ENCODE data around the gene MAPK1IP1L.

The MAPK1IP1L gene

GRCh38 chr14:55053500-55053899 is 2.1 kb downstream of the MAPK1IP1L start:
- H3K18ac ChIP-seq (ENCODE audit: low read length) = no peak overlapping the region
- no peak overlapping the region for H2BK12ac ChIP-seq (ENCODE audit: low read length)
- H3K9me3 ChIP-seq (replicated peaks in 1 of 2; ENCODE audit: control insufficient read depth in 2 of 2, insufficient read depth in 1 of 2, low read depth in 1 of 2, low read length in 2 of 2) = peaks cover 2 to 40% of the 10 kb centered on the region in 2 donors
- H3K9ac ChIP-seq (ENCODE audit: low read depth, low read length, poor library complexity) = no peak overlapping the region
- DNase-seq (ENCODE audit: low spot score) = no peak
- H3K4me1 ChIP-seq (ENCODE audit: control insufficient read depth in 2 of 2, insufficient read depth in 1 of 2, low read depth in 1 of 2, low read length in 2 of 2) = peaks cover 6 to 12% of the 10 kb centered on the region in 2 donors
- no peak overlapping the region for H3K23ac ChIP-seq (ENCODE audit: low read depth, low read length, poor library complexity)
- H2AFZ ChIP-seq (ENCODE audit: low read length) = no peak overlapping the region
- no peak overlapping the region for H2BK5ac ChIP-seq (ENCODE audit: low read length)
- peaks cover 6 to 59% of the 10 kb centered on the region in 2 donors for H3K36me3 ChIP-seq (replicated peaks in 1 of 2; ENCODE audit: control insufficient read depth in 2 of 2, insufficient read depth in 2 of 2, low read length in 2 of 2)
- H3K4me2 ChIP-seq (ENCODE audit: insufficient read depth, low read length, poor library complexity, severe bottlenecking) = no peak overlapping the region
- H4K91ac ChIP-seq (ENCODE audit: low read depth, low read length, poor library complexity) = no peak overlapping the region
- no CpG with 5 or more reads among the region's 7 CpGs for WGBS, 2 donors (ENCODE audit: extremely low coverage in 2 of 2, insufficient read length in 2 of 2, insufficient replicate concordance in 1 of 2)
- H2AK5ac ChIP-seq (ENCODE audit: low read depth, low read length) = no peak overlapping the region
- no peak overlapping the region for H2BK120ac ChIP-seq (ENCODE audit: low read depth, low read length)
- H4K8ac ChIP-seq (ENCODE audit: low read depth, low read length) = no peak overlapping the region
- H2BK15ac ChIP-seq (ENCODE audit: low read length) = no peak overlapping the region
- no peak overlapping the region for H3K14ac ChIP-seq (ENCODE audit: low read length)
- H3K4ac ChIP-seq (ENCODE audit: low read length) = no peak overlapping the region
- H3K27ac ChIP-seq (replicated peaks; ENCODE audit: low read length) = no peak overlapping the region
- no peaks in the 10 kb centered on the region for H3K27me3 ChIP-seq (ENCODE audit: control insufficient read depth in 3 of 3, insufficient read depth in 3 of 3, low read depth in 1 of 3, low read length in 3 of 3)
- H3K4me3 ChIP-seq (ENCODE audit: low read length in 2 of 2) = peak overlapping the region in 1 of 2 donors; percentile 99
- peaks cover 6% of the 10 kb centered on the region for H3K79me1 ChIP-seq (ENCODE audit: low read depth, low read length)

GRCh38 chr14:55054098-55054497 is 2.7 kb downstream of the MAPK1IP1L start:
- Histone ChIP-seq H2AK5ac (ENCODE audit: low read depth, low read length) (no peak overlapping the region), H3K9me3 (replicated peaks in 1 of 2; ENCODE audit: control insufficient read depth in 2 of 2, insufficient read depth in 1 of 2, low read depth in 1 of 2, low read length in 2 of 2) (peaks cover 2 to 44% of the 10 kb centered on the region in 2 donors), H3K79me1 (ENCODE audit: low read depth, low read length) (peaks cover 6% of the 10 kb centered on the region), H4K8ac (ENCODE audit: low read depth, low read length) (no peak overlapping the region), H3K4ac (ENCODE audit: low read length) (no peak overlapping the region), H3K14ac (ENCODE audit: low read length) (no peak overlapping the region), H3K27me3 (ENCODE audit: control insufficient read depth in 3 of 3, insufficient read depth in 3 of 3, low read depth in 1 of 3, low read length in 3 of 3) (no peaks in the 10 kb centered on the region), H3K23ac (ENCODE audit: low read depth, low read length, poor library complexity) (no peak overlapping the region), H3K4me1 (ENCODE audit: control insufficient read depth in 2 of 2, insufficient read depth in 1 of 2, low read depth in 1 of 2, low read length in 2 of 2) (peaks cover 6 to 12% of the 10 kb centered on the region in 2 donors), H3K18ac (ENCODE audit: low read length) (no peak overlapping the region), H2BK12ac (ENCODE audit: low read length) (no peak overlapping the region), H3K36me3 (replicated peaks in 1 of 2; ENCODE audit: control insufficient read depth in 2 of 2, insufficient read depth in 2 of 2, low read length in 2 of 2) (peaks cover 6 to 65% of the 10 kb centered on the region in 2 donors), H3K27ac (replicated peaks; ENCODE audit: low read length) (no peak overlapping the region), H2AFZ (ENCODE audit: low read length) (no peak overlapping the region), H3K4me3 (ENCODE audit: low read length in 2 of 2) (no peak overlapping the region), H2BK15ac (ENCODE audit: low read length) (no peak overlapping the region), H2BK120ac (ENCODE audit: low read depth, low read length) (no peak overlapping the region), H4K91ac (ENCODE audit: low read depth, low read length, poor library complexity) (no peak overlapping the region), H3K4me2 (ENCODE audit: insufficient read depth, low read length, poor library complexity, severe bottlenecking) (no peak overlapping the region), H2BK5ac (ENCODE audit: low read length) (no peak overlapping the region), H3K9ac (ENCODE audit: low read depth, low read length, poor library complexity) (no peak overlapping the region)
- 100% methylated on average over 1 of the region's 13 CpGs; no CpG with 5 or more reads in 1 of the 2 donors for WGBS, 2 donors (ENCODE audit: extremely low coverage in 2 of 2, insufficient read length in 2 of 2, insufficient replicate concordance in 1 of 2)
- no peak for DNase-seq (ENCODE audit: low spot score)

- H3K9me3 ChIP-seq (replicated peaks in 1 of 2; ENCODE audit: control insufficient read depth in 2 of 2, insufficient read depth in 1 of 2, low read depth in 1 of 2, low read length in 2 of 2) = peaks cover 2 to 53% of the 10 kb centered on the region in 2 donors
- no peak overlapping the region for H3K4me2 ChIP-seq (ENCODE audit: insufficient read depth, low read length, poor library complexity, severe bottlenecking)
- H2BK120ac ChIP-seq (ENCODE audit: low read depth, low read length) = no peak overlapping the region
- H2BK5ac ChIP-seq (ENCODE audit: low read length) = no peak overlapping the region
- H3K79me1 ChIP-seq (ENCODE audit: low read depth, low read length) = peaks cover 5% of the 10 kb centered on the region
- no peak for DNase-seq (ENCODE audit: low spot score)
- H2AK5ac ChIP-seq (ENCODE audit: low read depth, low read length) = no peak overlapping the region
- no peak overlapping the region for H3K14ac ChIP-seq (ENCODE audit: low read length)
- no peak overlapping the region for H2BK15ac ChIP-seq (ENCODE audit: low read length)
- H4K91ac ChIP-seq (ENCODE audit: low read depth, low read length, poor library complexity) = no peak overlapping the region
- no peak overlapping the region for H3K9ac ChIP-seq (ENCODE audit: low read depth, low read length, poor library complexity)
- peaks cover 15 to 97% of the 10 kb centered on the region in 2 donors for H3K36me3 ChIP-seq (replicated peaks in 1 of 2; ENCODE audit: control insufficient read depth in 2 of 2, insufficient read depth in 2 of 2, low read length in 2 of 2)
- no peak overlapping the region for H2BK12ac ChIP-seq (ENCODE audit: low read length)
- no peaks in the 10 kb centered on the region for H3K27me3 ChIP-seq (ENCODE audit: control insufficient read depth in 3 of 3, insufficient read depth in 3 of 3, low read depth in 1 of 3, low read length in 3 of 3)
- no peak overlapping the region for H3K4ac ChIP-seq (ENCODE audit: low read length)
- peaks cover 3 to 7% of the 10 kb centered on the region in 2 donors for H3K4me1 ChIP-seq (ENCODE audit: control insufficient read depth in 2 of 2, insufficient read depth in 1 of 2, low read depth in 1 of 2, low read length in 2 of 2)
- no peak overlapping the region for H3K27ac ChIP-seq (replicated peaks; ENCODE audit: low read length)
- H2AFZ ChIP-seq (ENCODE audit: low read length) = no peak overlapping the region
- no peak overlapping the region for H3K23ac ChIP-seq (ENCODE audit: low read depth, low read length, poor library complexity)
- no peak overlapping the region for H3K4me3 ChIP-seq (ENCODE audit: low read length in 2 of 2)
- no CpG with 5 or more reads among the region's 5 CpGs for WGBS, 2 donors (ENCODE audit: extremely low coverage in 2 of 2, insufficient read length in 2 of 2, insufficient replicate concordance in 1 of 2)
- no peak overlapping the region for H3K18ac ChIP-seq (ENCODE audit: low read length)
- H4K8ac ChIP-seq (ENCODE audit: low read depth, low read length) = no peak overlapping the region
Observed at GRCh38 chr14:55057919-55058318, 6.5 kb downstream of the MAPK1IP1L start.

GRCh38 chr14:55059333-55059732 is 7.9 kb downstream of the MAPK1IP1L start:
- no peak overlapping the region for H2AK5ac ChIP-seq (ENCODE audit: low read depth, low read length)
- no peak overlapping the region for H2BK120ac ChIP-seq (ENCODE audit: low read depth, low read length)
- no peak overlapping the region for H4K8ac ChIP-seq (ENCODE audit: low read depth, low read length)
- no peak overlapping the region for H2BK15ac ChIP-seq (ENCODE audit: low read length)
- no peak overlapping the region for H3K23ac ChIP-seq (ENCODE audit: low read depth, low read length, poor library complexity)
- H3K4me2 ChIP-seq (ENCODE audit: insufficient read depth, low read length, poor library complexity, severe bottlenecking) = no peak overlapping the region
- no peaks in the 10 kb centered on the region for H3K4me1 ChIP-seq (ENCODE audit: control insufficient read depth in 2 of 2, insufficient read depth in 1 of 2, low read depth in 1 of 2, low read length in 2 of 2)
- H2AFZ ChIP-seq (ENCODE audit: low read length) = no peak overlapping the region
- H3K79me1 ChIP-seq (ENCODE audit: low read depth, low read length) = peaks cover 5% of the 10 kb centered on the region
- H3K36me3 ChIP-seq (replicated peaks in 1 of 2; ENCODE audit: control insufficient read depth in 2 of 2, insufficient read depth in 2 of 2, low read length in 2 of 2) = peaks cover 20 to 97% of the 10 kb centered on the region in 2 donors
- no peak for DNase-seq (ENCODE audit: low spot score)
- no peaks in the 10 kb centered on the region for H3K27me3 ChIP-seq (ENCODE audit: control insufficient read depth in 3 of 3, insufficient read depth in 3 of 3, low read depth in 1 of 3, low read length in 3 of 3)
- no peak overlapping the region for H3K4me3 ChIP-seq (ENCODE audit: low read length in 2 of 2)
- H4K91ac ChIP-seq (ENCODE audit: low read depth, low read length, poor library complexity) = no peak overlapping the region
- peaks cover 2 to 48% of the 10 kb centered on the region in 2 donors for H3K9me3 ChIP-seq (replicated peaks in 1 of 2; ENCODE audit: control insufficient read depth in 2 of 2, insufficient read depth in 1 of 2, low read depth in 1 of 2, low read length in 2 of 2)
- WGBS, 2 donors (ENCODE audit: extremely low coverage in 2 of 2, insufficient read length in 2 of 2, insufficient replicate concordance in 1 of 2) = no CpG with 5 or more reads among the region's 5 CpGs
- H3K9ac ChIP-seq (ENCODE audit: low read depth, low read length, poor library complexity) = no peak overlapping the region
- no peak overlapping the region for H3K14ac ChIP-seq (ENCODE audit: low read length)
- H3K4ac ChIP-seq (ENCODE audit: low read length) = no peak overlapping the region
- no peak overlapping the region for H3K27ac ChIP-seq (replicated peaks; ENCODE audit: low read length)
- H2BK12ac ChIP-seq (ENCODE audit: low read length) = no peak overlapping the region
- no peak overlapping the region for H3K18ac ChIP-seq (ENCODE audit: low read length)
- H2BK5ac ChIP-seq (ENCODE audit: low read length) = no peak overlapping the region

Measured in neuronal stem cell (in vitro differentiated cells).